Endometrial microvascular endothelial cells (primary cell): ENCODE results near the gene ATP10A. TPM values are rescaled to one million over a fixed set of nuclear protein-coding genes. Genes with fewer than 3 reads are reported as not detected.

ENCODE experiments used
- in situ Hi-C: cut with HindIII; loops from 2 replicates; pipeline ENCODE4 v1.10.0; 2017; ENCODE audit warnings: low sequenced_read_pairs, low pct_unique_long_range_greater_than_20kb; ENCODE audit errors: inconsistent ontology term
- total RNA-seq: library from RNA; depleted of rRNA; stranded (reverse); fragments of >200 nt; gene quantifications from one replicate; pipeline ENCODE4 v1.2.3, GENCODE V29; 2015; ENCODE audit errors: inconsistent ontology term

ATP10A gene
- total RNA-seq, 1 donor from 2014 or later, result 0.09 TPM

DNA sequence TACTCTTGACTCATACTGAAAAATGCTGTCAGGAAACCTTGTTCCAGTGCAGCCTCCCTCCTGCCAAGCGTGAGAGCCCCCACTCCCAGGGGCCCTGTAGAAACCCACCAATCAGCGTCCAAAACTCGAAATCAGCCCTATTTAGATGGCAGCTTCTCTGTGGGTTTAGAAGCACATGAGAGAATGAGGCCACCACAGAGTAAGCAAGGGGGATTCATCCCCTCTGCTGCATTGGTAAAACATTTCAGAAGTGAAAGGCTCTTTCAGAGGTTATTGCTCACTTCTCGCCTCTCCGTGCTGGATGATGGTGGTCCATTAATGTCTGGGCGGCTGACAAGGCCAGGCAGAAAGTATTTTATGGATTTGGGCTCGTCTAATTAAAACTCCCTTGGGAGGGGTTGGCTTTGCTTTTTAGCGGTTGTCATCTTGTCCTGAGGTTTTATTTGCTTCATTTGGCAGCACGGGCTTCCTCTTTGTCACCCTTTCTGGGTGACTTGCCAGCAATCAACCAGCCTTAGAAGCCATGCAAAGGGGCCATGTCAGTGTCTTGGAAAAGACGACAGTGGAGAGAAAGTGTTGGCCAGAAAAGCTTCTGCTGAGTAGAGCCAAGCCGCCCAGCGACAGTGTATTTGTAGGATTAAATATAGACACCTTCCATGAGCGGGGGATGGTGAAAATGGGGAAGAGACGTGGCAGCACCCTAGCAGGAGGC lies 145.5 kb downstream of the ATP10A start:
- in situ Hi-C loops, result no loop called here

DNA sequence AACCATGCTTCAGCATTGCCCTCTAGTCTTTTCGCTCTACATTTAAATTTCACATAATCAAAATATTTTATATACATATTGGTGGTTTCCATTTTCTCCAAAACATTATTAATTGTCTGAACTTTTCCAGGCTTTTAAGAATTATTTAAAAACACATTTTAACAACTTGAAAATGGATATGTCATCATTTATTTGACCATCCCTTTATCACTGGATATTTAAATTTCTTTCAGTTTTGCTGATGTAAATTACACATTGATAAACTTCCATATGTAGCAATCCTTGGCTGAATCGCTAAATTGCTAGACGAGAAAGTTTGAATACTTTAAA lies 146.0 kb downstream of the ATP10A start:
- in situ Hi-C loops, result no loop called here

DNA sequence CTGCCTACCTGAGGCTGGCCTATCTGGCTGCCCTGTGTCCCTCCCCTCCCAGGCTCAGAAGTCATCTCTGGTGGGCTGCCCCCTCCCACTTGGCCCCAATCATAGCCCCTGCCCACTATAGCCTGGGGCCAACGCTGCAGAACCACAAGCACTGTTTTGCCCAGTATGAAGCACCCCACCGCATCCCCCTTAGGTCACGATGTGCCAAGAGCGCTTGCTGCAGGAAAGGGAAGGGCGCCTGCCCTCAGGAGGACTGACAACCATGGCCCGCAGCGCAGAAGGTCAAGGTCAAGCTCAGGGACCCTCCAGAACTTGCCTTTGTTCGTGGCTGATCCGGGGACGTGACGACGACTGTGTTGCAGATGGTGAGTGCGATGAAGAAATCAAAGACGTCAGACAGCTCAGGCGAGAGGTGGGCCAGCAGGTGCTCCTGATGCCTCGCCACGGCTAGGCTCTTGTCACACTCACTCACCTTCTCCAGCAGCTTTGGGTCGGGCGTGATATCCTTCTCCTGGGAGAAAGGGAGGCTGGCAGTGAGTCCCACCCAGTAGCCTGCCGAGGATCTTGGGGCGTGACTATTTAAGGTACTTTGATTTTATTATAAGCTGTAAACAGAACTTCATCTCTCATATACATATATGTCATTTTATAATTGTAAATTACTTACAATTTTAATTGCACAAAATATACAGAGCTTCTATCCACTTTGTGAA lies 146.6 kb downstream of the ATP10A start:
- in situ Hi-C loops, result no loop called here

DNA sequence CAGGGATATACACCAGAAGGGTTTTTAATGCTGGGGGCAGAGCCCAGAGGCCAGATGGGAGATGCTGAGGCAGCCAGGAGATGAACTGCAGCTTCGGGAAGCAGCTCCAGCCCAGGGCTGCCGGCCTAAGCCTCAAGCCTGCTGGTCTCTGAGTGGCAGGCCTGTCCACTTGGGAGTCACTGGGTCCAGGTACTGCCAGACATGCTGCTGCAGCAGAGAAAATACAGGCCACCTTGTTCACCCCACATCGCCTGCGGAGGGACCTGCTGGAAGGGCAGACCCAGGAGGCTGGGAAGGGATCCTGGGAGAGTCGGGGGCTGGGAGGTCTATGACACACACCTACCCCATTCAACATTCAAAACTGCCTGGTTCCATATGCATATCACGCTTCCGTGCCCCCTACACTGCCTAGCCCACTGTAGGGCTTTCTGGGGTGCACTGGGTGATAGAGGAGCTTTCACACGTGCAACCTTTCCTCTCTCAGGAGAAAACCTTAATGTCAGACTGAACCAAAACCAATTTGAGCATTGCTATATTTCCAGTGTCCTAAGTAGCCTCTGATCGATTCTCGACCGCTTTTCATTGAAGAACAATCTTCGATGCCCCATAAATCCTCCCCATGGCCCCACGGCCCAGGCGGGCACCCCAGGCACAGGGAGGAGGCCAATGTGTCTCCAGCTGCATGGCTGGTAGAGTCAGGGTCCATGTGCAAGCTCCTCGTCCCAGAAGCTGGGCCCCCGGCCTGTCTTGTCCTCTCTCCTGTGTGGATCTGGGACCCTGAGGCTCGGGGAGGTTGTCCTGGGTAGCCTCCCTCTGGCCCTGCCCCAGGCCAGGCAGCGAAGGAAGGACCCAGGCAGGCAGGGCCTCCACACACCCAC lies 147.4 kb downstream of the ATP10A start:
- in situ Hi-C loops, result no loop called here

DNA sequence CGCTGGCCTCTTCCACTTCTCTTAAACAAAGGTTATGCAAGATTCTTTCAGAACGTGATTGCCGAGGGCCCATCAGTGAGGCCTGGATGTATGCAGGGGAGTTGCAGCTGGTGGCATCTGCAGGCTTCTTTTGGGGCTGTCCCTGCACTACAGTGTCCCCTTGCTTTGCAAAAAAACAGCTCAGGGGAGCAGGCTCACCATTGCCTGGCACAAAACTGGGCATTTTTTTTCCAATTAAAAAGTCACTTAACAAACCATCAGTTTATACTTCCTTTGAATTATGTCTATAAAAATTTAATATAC lies 148.6 kb downstream of the ATP10A start:
- in situ Hi-C loops, result no loop called here

DNA sequence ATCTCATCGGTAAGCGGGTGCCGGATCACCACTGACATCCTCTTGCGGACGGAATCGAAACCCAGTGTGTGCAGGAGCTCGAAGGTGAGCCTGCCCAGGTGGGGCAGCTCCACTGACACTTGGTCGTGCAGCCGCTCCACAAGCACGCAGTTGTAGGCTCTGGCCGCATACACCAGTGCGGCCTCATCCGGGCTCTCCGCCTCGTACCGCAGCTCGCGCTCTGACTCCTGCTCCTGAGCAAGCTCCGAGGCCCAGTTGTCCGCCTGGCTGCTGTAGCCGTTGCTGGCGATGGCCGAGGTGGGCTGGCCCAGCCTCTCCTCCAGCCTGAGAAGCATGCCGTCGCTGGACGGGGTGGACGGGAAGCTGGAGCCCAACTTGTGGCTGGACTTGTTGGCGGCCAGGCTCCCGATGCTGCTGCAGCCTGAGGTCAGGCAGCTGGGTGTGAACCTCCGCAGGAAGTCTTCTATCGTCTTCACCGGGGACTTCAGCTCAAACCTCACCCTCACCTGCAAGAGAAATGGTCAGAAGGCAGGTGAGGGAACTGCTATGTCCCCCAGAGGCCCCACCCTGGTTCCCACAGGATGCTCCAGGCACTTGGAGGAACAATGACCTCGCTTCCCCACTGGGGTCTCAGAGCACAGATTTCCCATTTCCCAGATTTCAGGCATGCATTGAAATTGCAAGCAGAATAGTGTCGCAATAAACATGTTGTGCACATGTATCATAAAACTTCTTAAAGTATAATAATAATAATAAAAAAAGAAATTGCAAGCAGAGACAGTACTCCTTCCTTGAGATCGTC lies 149.2 kb downstream of the ATP10A start:
- in situ Hi-C loops, result no loop called here

DNA sequence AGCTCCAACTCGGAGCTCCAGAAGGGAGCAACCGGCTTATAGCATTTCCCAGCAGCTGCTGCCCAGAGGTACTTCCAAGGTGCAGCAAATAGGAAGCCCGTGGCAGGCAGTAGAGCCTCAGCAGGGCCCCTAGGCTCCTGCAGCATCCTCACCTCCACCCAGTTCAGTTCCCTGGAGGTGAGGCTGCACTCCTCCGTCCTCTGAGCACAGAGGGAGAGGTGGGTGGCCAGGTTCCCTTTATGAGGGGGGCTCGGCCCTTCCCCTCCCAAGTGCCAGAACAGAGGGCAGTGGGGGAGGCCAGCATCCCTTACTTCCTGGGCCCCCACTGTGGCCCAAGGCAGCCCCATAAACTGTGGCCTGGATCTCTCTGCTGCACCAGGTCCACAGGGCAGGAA lies 150.2 kb downstream of the ATP10A start:
- in situ Hi-C loops, result no loop called here

DNA sequence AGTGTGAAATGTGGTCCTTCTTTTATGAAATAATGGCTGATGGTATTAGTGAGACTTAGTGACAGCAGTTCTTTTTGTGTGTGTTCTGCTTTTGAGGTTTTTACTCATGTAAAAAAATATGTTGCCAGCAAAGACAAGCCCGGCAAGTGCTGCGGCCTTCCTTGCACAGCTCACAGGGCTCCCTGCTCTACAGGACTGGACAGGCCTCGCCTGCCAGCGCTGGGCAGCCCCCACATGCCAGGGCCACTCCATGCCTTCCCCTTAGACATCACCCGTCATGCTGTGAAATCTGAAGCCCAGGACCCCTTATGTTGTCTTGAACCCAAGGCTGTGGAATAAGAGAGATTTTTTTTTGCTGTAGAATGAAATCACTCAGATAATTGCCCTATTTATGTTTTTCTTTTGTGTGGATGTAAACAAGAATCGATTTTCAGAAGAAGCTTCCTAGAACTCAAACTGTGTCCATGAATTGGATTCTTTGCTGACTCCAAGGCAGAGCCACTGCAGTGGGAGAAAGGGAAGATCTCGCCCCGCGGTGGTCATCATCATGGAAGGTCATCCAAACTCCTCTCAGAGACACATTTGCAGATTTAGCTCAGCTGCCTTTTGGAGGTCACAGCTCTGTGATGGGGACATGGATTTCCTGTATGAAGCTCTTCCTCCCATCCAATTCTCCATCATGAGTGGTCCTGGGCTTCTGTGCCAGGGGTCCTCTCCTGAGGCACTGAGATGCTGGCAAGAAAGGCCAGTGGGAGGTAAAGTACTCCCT lies 150.8 kb downstream of the ATP10A start:
- in situ Hi-C loops, result no loop called here

DNA sequence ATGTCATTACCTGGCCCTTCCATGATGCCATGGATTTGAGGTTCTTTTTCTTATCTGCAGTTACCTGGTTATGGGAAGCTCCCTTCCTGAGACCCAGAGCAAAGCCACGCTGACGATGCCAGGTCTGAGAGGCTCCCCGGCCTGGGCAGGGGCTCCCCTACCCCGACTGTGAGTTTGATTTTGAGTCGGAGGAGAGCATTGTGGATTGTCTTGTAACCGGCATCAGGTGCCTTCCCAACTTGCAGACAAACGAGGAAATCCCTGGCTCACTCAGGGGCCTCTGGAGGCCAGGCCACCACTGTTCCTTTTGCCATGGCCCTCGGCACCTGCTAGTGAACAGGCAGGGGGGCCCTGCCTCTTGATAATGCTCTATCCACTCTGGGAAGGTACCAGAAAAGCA lies 151.4 kb downstream of the ATP10A start:
- in situ Hi-C loops, result no loop called here

DNA sequence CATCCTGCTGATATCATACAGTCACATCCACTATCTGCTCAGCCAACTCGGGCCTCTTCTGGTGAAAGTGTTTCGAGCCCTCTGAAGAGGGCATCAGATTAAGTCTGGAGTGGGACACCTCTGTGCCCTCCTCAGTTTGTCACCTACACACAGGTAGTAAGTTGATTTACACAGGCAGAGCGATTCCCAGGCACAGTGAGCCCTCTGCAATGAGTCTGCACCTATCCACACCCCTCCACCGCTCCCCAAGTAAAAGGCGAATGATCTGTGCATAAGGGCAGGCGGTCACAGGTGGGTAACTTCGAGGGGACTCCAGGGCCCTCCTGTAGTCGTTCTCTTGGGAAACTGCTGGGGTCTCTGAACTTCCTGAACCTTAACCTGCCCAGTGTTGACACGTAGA lies 152.0 kb downstream of the ATP10A start:
- in situ Hi-C loops, result no loop called here

DNA sequence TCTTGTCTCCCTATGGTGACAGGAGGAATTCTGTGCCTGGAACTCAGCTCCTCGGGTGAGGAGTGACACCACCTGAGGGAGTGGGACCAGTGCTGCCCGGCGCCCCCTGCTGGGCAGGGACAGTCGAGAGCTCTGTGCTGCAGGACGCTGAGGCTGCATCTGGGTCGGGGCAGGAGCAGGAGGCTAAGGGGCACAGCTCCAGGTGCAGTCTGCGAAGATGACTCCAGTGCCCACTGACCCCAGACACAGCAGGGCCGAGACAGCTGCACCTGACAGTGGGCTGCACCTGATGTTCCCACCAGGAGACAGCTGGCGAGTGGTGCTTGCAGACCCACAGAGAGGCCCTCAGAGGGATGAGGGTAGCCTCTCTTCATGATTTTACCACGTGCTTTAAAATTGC lies 152.9 kb downstream of the ATP10A start:
- in situ Hi-C loops, result no loop called here

DNA sequence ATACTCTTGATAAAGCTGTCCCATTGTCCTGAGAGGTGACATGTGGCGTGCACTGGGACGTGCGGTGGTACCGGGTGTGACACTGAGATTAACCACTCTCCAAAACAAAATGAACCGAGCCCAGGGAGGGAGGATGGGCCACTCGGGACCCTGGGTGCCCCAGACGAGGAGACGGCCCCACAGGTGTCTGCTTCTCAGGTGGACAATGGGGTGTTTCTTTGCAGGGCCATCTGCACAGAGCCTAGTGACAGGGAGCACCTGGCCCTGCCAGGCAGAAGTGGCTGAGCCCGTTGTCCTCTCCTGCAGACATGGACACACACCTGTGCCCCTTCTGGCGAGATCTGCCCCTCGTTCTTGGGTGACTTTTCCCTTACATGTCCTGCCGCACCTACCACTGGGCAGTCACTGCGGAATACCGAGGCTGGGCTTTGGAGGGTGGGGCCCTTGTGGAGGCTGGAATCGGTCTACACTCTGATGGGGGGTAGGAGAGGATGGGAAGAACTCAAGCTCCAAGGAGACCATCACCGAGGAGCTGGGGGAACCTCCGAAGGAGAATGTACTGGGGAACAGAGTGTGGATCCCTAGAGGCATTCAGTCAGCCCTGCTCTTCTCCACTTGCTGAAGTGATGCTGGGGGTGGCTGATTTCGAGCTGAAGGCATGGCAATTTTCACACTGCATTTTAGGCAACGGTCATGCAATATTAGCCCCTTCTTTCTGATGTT lies 153.5 kb downstream of the ATP10A start:
- in situ Hi-C loops, result no loop called here

DNA sequence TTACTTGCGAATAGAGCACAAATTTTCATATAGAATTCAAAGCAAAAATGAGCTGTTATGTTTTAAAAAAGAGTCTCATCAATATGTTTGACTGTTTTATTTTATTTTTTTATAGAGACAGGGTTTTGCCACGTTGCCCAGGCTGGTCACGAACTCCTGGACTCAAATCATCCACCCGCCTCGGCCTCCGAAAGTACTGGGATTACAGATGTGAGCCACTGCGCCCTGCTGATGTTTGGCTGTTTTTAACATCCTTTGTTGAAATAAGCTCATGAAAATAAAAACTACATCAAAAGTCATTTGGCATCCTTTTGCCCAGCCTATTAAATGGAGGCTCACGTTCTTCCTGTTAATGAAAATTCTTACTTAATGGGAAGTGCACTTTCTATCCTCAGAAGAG lies 154.7 kb downstream of the ATP10A start:
- in situ Hi-C loops, result no loop called here

DNA sequence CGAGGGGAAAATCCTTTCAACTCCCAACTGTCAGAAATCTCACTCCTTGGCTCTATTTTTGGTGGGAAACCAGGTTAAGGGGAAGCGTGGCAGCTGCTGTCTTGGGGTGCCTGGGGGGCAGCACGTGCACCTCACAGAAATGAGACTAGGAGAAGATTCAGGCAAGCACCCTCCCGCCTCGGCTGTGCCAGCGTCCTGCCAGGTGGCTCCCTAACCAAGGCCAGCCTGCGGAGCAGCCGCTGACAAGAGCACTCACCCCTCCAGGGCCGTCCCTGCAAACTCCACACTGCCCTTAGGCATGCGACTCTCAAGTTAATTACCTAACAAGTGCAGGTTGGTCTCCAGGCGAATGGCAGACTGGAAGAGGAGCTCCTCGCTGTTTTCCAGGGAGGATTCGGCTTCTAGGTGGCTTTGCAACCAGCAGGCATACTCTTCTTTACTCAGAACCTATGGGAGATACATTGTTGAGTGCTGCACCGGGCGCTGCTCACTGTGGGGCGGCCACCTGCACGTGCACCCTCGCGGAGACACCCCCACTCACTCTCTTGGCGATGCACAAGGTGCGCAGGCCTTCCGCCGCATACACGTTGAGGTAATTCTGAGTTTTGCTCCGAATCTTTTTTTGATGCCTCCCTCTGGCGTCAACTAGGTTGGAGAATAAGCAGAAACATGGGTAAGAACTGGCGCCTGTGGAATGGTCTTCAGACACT lies 155.3 kb downstream of the ATP10A start:
- in situ Hi-C loops, result no loop called here

DNA sequence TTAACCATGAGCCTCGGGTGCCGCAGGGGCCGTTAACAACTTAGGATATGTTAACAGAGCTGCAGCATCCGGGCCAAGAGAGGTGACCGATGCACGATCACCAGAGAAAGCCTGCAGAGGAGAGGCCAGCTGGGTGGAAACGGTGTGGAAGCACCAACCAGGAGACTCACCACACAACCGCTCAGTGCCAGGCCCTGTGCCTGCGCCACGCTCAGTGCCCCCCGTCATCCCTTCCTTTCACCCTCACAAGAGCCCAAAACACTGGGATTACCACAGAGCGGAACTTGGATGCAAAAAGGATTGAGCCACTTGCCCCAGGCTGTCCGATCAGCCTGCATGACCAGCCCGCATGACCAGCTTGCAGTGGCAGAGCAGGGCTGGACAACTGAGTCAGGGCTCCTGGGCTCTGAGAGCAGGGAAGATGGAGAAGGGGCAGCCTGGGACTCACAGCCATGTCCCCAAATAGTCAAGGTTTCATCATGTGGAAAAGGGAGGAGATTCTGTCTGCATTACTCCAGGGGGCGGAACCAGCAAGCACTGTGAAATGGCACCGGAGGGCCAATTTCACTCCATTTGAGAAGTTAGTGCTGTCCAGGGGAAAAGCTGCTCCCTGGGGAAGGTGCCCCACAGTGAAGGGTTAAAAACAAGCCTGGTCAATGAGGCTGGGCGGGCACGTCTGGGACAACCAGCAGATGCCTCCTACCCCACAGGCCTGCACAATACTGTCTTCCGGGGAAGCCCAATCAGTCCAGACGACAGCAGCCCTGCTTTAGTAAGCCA lies 156.8 kb downstream of the ATP10A start:
- in situ Hi-C loops, result no loop called here

DNA sequence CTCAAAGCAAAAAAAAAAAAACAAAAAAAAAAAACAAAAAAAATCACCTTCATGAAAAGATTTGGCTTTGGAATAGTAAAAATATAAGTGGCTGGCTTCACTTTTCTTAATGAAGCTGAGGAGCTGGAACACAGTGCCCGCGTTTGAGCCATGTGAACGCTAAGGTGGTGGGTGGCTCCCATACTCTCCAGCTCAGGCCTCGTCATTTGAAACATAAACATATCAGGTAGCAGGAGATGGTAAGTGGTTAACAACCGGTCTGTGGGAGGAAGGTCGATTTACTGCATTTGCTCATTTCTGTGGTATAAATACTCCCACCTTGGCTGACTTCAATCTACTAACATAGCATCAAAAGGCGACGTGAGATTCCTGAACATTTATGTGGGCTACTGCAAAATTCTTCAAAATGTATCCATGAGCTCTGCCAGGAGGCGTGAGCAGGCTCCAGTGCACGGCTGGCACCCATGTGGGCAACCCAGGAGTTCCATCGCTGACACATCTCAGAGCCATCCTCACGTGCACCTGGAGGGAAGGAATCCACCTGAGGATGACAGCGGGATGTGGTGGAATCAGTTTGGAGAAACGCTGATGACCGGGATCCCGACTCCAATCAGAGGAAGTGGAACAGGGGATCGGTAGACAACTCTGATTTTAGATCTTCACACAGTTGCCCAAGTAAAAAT lies 157.6 kb downstream of the ATP10A start:
- in situ Hi-C loops, result no loop called here
